WTC11 (cell line): ENCODE data around the gene ANTKMT.

Experiments used
- TF ChIP-seq, protein P1 (sequence below): fragments of 250-450 bp; sonication (Bioruptor Pico); IDR thresholded peaks from 2 replicates; pipeline ENCODE4 v1.9.0; 2021; ENCODE audit warnings: moderate library complexity, mild to moderate bottlenecking, inconsistent platforms, borderline replicate concordance
- TF ChIP-seq, protein P2 (sequence below): sonication (generic); formaldehyde crosslinking; IDR thresholded peaks from 2 replicates; pipeline ENCODE4 v1.8.1; 2023; ENCODE audit warnings: mild to moderate bottlenecking, moderate library complexity, missing genetic modification reagents
- TF ChIP-seq, protein P3 (sequence below): fragments of 200-600 bp; IDR thresholded peaks from 2 replicates; pipeline ENCODE4 v1.8.0; 2022; ENCODE audit warnings: antibody characterized with exemption

DNA sequence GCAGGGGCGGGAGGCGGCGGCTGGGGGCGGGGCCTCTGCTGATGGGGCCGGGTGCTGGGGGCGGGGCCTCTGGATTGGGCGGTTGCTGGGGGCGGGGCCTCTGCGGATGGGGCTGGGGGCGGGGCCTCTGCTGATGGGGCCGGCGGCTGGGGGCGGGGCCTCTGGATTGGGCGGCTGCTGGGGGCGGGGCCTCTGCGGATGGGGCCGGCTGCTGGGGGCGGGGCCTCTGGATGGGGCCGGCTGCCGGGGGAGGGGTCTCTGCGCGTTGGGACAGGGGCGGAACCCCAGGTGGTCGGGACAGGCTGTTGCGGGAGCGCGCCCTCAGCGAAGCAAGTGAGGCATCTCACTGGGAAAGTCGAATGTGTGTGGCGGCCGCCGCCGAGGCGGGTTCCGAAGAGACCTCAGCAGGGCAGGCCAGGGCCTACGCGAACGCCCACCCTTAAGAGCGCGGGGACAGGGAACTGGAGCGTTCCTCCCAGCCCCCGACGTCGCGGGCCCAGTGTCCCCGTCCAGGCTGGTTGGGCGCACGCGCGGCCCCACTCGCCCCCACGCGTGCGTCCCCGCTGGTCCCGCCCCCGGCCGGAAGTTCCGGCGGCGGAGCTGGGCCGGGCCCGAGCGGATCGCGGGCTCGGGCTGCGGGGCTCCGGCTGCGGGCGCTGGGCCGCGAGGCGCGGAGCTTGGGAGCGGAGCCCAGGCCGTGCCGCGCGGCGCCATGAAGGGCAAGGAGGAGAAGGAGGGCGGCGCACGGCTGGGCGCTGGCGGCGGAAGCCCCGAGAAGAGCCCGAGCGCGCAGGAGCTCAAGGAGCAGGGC, 40.9 kb upstream of the ANTKMT start, which contains the start of gene STUB1:
- TF ChIP-seq, protein P1, sequence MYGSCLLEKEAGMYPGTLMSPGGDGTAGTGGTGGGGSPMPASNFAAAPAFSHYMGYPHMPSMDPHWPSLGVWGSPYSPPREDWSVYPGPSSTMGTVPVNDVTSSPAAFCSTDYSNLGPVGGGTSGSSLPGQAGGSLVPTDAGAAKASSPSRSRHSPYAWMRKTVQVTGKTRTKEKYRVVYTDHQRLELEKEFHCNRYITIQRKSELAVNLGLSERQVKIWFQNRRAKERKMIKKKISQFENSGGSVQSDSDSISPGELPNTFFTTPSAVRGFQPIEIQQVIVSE (CRISPR knock-in tag) = no peak
- TF ChIP-seq, protein P2, sequence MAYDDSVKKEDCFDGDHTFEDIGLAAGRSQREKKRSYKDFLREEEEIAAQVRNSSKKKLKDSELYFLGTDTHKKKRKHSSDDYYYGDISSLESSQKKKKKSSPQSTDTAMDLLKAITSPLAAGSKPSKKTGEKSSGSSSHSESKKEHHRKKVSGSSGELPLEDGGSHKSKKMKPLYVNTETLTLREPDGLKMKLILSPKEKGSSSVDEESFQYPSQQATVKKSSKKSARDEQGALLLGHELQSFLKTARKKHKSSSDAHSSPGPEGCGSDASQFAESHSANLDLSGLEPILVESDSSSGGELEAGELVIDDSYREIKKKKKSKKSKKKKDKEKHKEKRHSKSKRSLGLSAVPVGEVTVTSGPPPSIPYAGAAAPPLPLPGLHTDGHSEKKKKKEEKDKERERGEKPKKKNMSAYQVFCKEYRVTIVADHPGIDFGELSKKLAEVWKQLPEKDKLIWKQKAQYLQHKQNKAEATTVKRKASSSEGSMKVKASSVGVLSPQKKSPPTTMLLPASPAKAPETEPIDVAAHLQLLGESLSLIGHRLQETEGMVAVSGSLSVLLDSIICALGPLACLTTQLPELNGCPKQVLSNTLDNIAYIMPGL (CRISPR knock-in tag) = no peak; the same call in 1 of the 2 replicates
- TF ChIP-seq, protein P3, sequence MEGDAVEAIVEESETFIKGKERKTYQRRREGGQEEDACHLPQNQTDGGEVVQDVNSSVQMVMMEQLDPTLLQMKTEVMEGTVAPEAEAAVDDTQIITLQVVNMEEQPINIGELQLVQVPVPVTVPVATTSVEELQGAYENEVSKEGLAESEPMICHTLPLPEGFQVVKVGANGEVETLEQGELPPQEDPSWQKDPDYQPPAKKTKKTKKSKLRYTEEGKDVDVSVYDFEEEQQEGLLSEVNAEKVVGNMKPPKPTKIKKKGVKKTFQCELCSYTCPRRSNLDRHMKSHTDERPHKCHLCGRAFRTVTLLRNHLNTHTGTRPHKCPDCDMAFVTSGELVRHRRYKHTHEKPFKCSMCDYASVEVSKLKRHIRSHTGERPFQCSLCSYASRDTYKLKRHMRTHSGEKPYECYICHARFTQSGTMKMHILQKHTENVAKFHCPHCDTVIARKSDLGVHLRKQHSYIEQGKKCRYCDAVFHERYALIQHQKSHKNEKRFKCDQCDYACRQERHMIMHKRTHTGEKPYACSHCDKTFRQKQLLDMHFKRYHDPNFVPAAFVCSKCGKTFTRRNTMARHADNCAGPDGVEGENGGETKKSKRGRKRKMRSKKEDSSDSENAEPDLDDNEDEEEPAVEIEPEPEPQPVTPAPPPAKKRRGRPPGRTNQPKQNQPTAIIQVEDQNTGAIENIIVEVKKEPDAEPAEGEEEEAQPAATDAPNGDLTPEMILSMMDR = no peak
